WTC11 (cell line): ENCODE data around the gene TSPAN6.

Experiments used
- ATF1 ChIP-seq: sonication (generic); formaldehyde crosslinking; IDR thresholded peaks from 2 replicates; pipeline ENCODE4 v1.8.1; 2023; ENCODE audit warnings: mild to moderate bottlenecking, moderate library complexity, missing genetic modification reagents
- ESRRA ChIP-seq: sonication (generic); formaldehyde crosslinking; IDR thresholded peaks from 2 replicates; pipeline ENCODE4 v1.8.1; 2022; ENCODE audit warnings: mild to moderate bottlenecking, missing genetic modification reagents, borderline replicate concordance
- ETV6 ChIP-seq: sonication (generic); formaldehyde crosslinking; IDR thresholded peaks from 2 replicates; pipeline ENCODE4 v1.8.1; 2022; ENCODE audit warnings: mild to moderate bottlenecking, missing genetic modification reagents
- NR3C1 ChIP-seq: sonication (generic); formaldehyde crosslinking; conservative IDR thresholded peaks from 2 replicates; pipeline ENCODE4 v1.8.1; 2023; ENCODE audit warnings: low read depth, mild to moderate bottlenecking, missing genetic modification reagents
- SMAD3 ChIP-seq: sonication (generic); formaldehyde crosslinking; IDR thresholded peaks from 2 replicates; pipeline ENCODE4 v1.8.0; 2022; ENCODE audit warnings: missing genetic modification reagents, mild to moderate bottlenecking, borderline replicate concordance
- SP1 ChIP-seq: sonication (generic); formaldehyde crosslinking; conservative IDR thresholded peaks from 2 replicates; pipeline ENCODE4 v1.8.1; 2022; ENCODE audit warnings: missing genetic modification reagents
- TEAD4 ChIP-seq: sonication (generic); formaldehyde crosslinking; IDR thresholded peaks from 2 replicates; pipeline ENCODE4 v1.8.0; 2022; ENCODE audit warnings: mild to moderate bottlenecking, missing genetic modification reagents
- ZNF232 ChIP-seq: sonication (generic); formaldehyde crosslinking; IDR thresholded peaks from 2 replicates; pipeline ENCODE4 v1.8.0; 2022; ENCODE audit warnings: mild to moderate bottlenecking, missing genetic modification reagents
- TF ChIP-seq, protein P1 (sequence below): fragments of 200-600 bp; IDR thresholded peaks from 2 replicates; pipeline ENCODE4 v1.8.0; 2022; ENCODE audit warnings: antibody characterized with exemption
- TF ChIP-seq, protein P2 (sequence below): sonication (generic); formaldehyde crosslinking; IDR thresholded peaks from 2 replicates; pipeline ENCODE4 v1.8.0; 2022; ENCODE audit warnings: mild to moderate bottlenecking, missing genetic modification reagents
- TF ChIP-seq, protein P3 (sequence below): sonication (generic); formaldehyde crosslinking; IDR thresholded peaks from 2 replicates; pipeline ENCODE4 v1.8.0; 2023; ENCODE audit warnings: missing genetic modification reagents
- TF ChIP-seq, protein P4 (sequence below): sonication (generic); formaldehyde crosslinking; IDR thresholded peaks from 2 replicates; pipeline ENCODE4 v1.8.1; 2023; ENCODE audit warnings: mild to moderate bottlenecking, missing genetic modification reagents
- TF ChIP-seq, protein P5 (sequence below): sonication (generic); formaldehyde crosslinking; IDR thresholded peaks from 2 replicates; pipeline ENCODE4 v1.8.1; 2023; ENCODE audit warnings: mild to moderate bottlenecking, moderate library complexity, missing genetic modification reagents

DNA sequence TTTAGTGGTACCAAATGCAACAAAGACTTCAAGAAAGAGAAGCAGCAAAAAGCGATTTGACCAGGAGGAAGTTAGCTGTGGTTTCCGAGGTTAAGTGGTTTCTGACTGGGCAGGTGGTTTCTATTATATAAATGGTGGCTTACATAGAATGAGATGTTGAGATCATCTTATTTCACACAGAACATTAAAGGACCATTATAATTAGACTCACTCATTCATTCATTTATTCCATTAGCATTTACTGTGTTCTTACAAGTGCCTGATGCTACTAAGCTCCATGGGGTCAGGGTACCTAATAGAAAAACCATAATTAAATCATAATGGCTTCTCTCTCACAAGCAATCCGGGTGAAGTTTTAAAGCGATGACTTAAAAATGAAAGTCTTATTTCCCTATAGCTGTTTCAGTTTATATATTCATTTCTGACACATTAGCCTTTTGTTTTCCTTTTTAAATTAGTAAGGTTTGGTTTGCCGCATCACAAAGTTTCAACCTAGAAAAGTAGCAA is 10.6 kb downstream of the TSPAN6 start:
- TF ChIP-seq, protein P1, sequence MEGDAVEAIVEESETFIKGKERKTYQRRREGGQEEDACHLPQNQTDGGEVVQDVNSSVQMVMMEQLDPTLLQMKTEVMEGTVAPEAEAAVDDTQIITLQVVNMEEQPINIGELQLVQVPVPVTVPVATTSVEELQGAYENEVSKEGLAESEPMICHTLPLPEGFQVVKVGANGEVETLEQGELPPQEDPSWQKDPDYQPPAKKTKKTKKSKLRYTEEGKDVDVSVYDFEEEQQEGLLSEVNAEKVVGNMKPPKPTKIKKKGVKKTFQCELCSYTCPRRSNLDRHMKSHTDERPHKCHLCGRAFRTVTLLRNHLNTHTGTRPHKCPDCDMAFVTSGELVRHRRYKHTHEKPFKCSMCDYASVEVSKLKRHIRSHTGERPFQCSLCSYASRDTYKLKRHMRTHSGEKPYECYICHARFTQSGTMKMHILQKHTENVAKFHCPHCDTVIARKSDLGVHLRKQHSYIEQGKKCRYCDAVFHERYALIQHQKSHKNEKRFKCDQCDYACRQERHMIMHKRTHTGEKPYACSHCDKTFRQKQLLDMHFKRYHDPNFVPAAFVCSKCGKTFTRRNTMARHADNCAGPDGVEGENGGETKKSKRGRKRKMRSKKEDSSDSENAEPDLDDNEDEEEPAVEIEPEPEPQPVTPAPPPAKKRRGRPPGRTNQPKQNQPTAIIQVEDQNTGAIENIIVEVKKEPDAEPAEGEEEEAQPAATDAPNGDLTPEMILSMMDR: no peak
- TF ChIP-seq, protein P2, sequence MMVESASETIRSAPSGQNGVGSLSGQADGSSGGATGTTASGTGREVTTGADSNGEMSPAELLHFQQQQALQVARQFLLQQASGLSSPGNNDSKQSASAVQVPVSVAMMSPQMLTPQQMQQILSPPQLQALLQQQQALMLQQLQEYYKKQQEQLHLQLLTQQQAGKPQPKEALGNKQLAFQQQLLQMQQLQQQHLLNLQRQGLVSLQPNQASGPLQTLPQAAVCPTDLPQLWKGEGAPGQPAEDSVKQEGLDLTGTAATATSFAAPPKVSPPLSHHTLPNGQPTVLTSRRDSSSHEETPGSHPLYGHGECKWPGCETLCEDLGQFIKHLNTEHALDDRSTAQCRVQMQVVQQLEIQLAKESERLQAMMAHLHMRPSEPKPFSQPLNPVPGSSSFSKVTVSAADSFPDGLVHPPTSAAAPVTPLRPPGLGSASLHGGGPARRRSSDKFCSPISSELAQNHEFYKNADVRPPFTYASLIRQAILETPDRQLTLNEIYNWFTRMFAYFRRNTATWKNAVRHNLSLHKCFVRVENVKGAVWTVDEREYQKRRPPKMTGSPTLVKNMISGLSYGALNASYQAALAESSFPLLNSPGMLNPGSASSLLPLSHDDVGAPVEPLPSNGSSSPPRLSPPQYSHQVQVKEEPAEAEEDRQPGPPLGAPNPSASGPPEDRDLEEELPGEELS: no peak
- TF ChIP-seq, protein P3, sequence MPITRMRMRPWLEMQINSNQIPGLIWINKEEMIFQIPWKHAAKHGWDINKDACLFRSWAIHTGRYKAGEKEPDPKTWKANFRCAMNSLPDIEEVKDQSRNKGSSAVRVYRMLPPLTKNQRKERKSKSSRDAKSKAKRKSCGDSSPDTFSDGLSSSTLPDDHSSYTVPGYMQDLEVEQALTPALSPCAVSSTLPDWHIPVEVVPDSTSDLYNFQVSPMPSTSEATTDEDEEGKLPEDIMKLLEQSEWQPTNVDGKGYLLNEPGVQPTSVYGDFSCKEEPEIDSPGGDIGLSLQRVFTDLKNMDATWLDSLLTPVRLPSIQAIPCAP (CRISPR knock-in tag): no peak
- TF ChIP-seq ZNF232 (no peak), SP1 (CRISPR knock-in tag) (no peak), ATF1 (CRISPR knock-in tag) (no peak), ETV6 (no peak), NR3C1 (CRISPR knock-in tag) (no peak), ESRRA (CRISPR knock-in tag) (no peak), TEAD4 (CRISPR knock-in tag) (no peak), SMAD3 (CRISPR knock-in tag) (no peak)
- TF ChIP-seq, protein P4, sequence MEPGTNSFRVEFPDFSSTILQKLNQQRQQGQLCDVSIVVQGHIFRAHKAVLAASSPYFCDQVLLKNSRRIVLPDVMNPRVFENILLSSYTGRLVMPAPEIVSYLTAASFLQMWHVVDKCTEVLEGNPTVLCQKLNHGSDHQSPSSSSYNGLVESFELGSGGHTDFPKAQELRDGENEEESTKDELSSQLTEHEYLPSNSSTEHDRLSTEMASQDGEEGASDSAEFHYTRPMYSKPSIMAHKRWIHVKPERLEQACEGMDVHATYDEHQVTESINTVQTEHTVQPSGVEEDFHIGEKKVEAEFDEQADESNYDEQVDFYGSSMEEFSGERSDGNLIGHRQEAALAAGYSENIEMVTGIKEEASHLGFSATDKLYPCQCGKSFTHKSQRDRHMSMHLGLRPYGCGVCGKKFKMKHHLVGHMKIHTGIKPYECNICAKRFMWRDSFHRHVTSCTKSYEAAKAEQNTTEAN (CRISPR knock-in tag): no peak
- TF ChIP-seq, protein P5, sequence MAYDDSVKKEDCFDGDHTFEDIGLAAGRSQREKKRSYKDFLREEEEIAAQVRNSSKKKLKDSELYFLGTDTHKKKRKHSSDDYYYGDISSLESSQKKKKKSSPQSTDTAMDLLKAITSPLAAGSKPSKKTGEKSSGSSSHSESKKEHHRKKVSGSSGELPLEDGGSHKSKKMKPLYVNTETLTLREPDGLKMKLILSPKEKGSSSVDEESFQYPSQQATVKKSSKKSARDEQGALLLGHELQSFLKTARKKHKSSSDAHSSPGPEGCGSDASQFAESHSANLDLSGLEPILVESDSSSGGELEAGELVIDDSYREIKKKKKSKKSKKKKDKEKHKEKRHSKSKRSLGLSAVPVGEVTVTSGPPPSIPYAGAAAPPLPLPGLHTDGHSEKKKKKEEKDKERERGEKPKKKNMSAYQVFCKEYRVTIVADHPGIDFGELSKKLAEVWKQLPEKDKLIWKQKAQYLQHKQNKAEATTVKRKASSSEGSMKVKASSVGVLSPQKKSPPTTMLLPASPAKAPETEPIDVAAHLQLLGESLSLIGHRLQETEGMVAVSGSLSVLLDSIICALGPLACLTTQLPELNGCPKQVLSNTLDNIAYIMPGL (CRISPR knock-in tag): no peak
